Right ventricle myocardium superior (tissue), 1 donor: Measurements from ENCODE around the gene KATNIP. TPM values are rescaled to one million over a fixed set of nuclear protein-coding genes. Genes with fewer than 3 reads are reported as not detected.

Source experiments
- ATAC-seq: fragments of 200-7000 bp; cut with Tn5 transposase; one replicate; pipeline ENCODE4 v1.9.1; 2020; ENCODE audit warnings: mild to moderate bottlenecking; ENCODE audit not compliant: poor library complexity
- DNase-seq: peaks from one replicate; pipeline ENCODE4 v3.0.0-alpha.2; 2020
- intact Hi-C: fragments of 100-400 bp; cut with DNase I; formaldehyde crosslinking; loops from one replicate; pipeline ENCODE4 v1.11.2; 2022
- long read RNA-seq: library from polyadenylated mRNA; unstranded; transcript quantifications from one replicate; pipeline ENCODE4 v2.0.0, GENCODE V29; 2021
- total RNA-seq: library from RNA; stranded (reverse); fragmentation: NEBNext Ultra II Directional; extraction: Animal tissue kit (Norgen Biotek cat#: 25700); gene quantifications from one replicate; pipeline ENCODE4 v1.2.1, GENCODE V29; 2021
- donor health status: DM: no; HTN: yes; CAD: no; lungs with severe emphysema.

The KATNIP gene
- total RNA-seq, result 6.3 TPM
- long read RNA-seq, partial matches to known transcripts, result 4 of 5 reads
- long read RNA-seq, other reads (novel, unspliced or antisense), result 1 of 5 reads

GRCh38 chr16:27549746-27550581 lies at the start of gene KATNIP, which contains the start of gene GTF3C1:
KATNIP (plus strand) TSS chr16:27550144; CDS start chr16:27550171, 27 bp downstream.
GTF3C1 (minus strand) TSS chr16:27549913; CDS start chr16:27549890, 23 bp downstream.
- intact Hi-C loops, result loop anchor here (10.0 kb wide), 1 partner anchor 55 kb away; no protein-coding TSS in a partner anchor
- peak; percentile 100 for ATAC-seq
- DNase-seq, result peak; percentile 100

- ATAC-seq (no peak), DNase-seq (no peak)
- intact Hi-C loops, result no loop called here
Observed at GRCh38 chr16:27500801-27501200, 49.1 kb upstream of the KATNIP start.

- no peak for ATAC-seq
- intact Hi-C loops, result no loop called here
- no peak for DNase-seq
Observed at GRCh38 chr16:27503662-27504061, 46.3 kb upstream of the KATNIP start.

GRCh38 chr16:27505297-27506236 lies 44.4 kb upstream of the KATNIP start:
- intact Hi-C loops, result no loop called here
- DNase-seq (no peak), ATAC-seq (peak; percentile 86)

GRCh38 chr16:27506771-27507170 lies 43.2 kb upstream of the KATNIP start:
- DNase-seq (no peak), ATAC-seq (no peak)
- intact Hi-C loops, result no loop called here

- no peak for DNase-seq
- no peak for ATAC-seq
- intact Hi-C loops, result no loop called here
Observed at GRCh38 chr16:27508476-27508875, 41.5 kb upstream of the KATNIP start.

GRCh38 chr16:27511657-27512448 lies 38.1 kb upstream of the KATNIP start:
- ATAC-seq (peak; percentile 55), DNase-seq (peak; percentile 72)
- intact Hi-C loops, result no loop called here

GRCh38 chr16:27514806-27515205 lies 35.1 kb upstream of the KATNIP start:
- ATAC-seq, result peak; percentile 73
- DNase-seq, result peak; percentile 77
- intact Hi-C loops, result no loop called here

GRCh38 chr16:27515874-27516353 lies 34.0 kb upstream of the KATNIP start:
- intact Hi-C loops, result no loop called here
- ATAC-seq (peak; percentile 50), DNase-seq (peak; percentile 46)

GRCh38 chr16:27516365-27516764 lies 33.6 kb upstream of the KATNIP start:
- DNase-seq (no peak), ATAC-seq (no peak)
- intact Hi-C loops, result no loop called here

- DNase-seq (no peak), ATAC-seq (no peak)
- intact Hi-C loops, result no loop called here
Observed at GRCh38 chr16:27517664-27518063, 32.3 kb upstream of the KATNIP start.

- intact Hi-C loops, result no loop called here
Observed at GRCh38 chr16:27518226-27518625, 31.7 kb upstream of the KATNIP start.

GRCh38 chr16:27520982-27521673 lies 28.8 kb upstream of the KATNIP start:
- peak; percentile 86 for ATAC-seq
- intact Hi-C loops, result no loop called here
- DNase-seq, result peak; percentile 85

More at GRCh38 chr16:27518226-27518625, 31.7 kb upstream of the KATNIP start:
- ATAC-seq (no peak), DNase-seq (no peak)

- DNase-seq, result no peak
- peak; percentile 72 for ATAC-seq
- intact Hi-C loops, result no loop called here
Observed at GRCh38 chr16:27522173-27522707, 27.7 kb upstream of the KATNIP start.

- ATAC-seq, result peak; percentile 67
- intact Hi-C loops, result no loop called here
- peak; percentile 77 for DNase-seq
Observed at GRCh38 chr16:27526180-27526579, 23.8 kb upstream of the KATNIP start.

- intact Hi-C loops, result no loop called here
- ATAC-seq, result no peak
Observed at GRCh38 chr16:27528294-27528693, 21.6 kb upstream of the KATNIP start.

GRCh38 chr16:27529962-27530361 lies 20.0 kb upstream of the KATNIP start:
- DNase-seq, result no peak
- intact Hi-C loops, result no loop called here
- ATAC-seq, result no peak

More at GRCh38 chr16:27528294-27528693, 21.6 kb upstream of the KATNIP start:
- no peak for DNase-seq
